ENCODE data around the gene FRZB. TPM values are rescaled to one million over a fixed set of nuclear protein-coding genes. Genes with fewer than 3 reads are reported as not detected.

The FRZB gene
- total RNA-seq, 1 experiment from 2014 or later, result 0.08 TPM

- ChIA-PET CTCF (no interaction called here), POLR2A (interaction anchor here (0.6 kb wide), 1 partner anchor 159 kb away, joined by 4 read pairs; no protein-coding TSS in a partner anchor)
- in situ Hi-C loops (cut with HindIII; ENCODE audit: low pct_unique_long_range_greater_than_20kb, low sequenced_read_pairs) (no loop called here), intact Hi-C loops (cut with micrococcal nuclease; ENCODE audit: unreplicated experiment) (no loop called here)
- Histone ChIP-seq H3K36me3 (ENCODE audit: control insufficient read depth, insufficient read depth, low read length) (0 out of 2 replicates have a peak, but pooled peaks cover 2% of the 10 kb centered on the region), H3K4me3 (ENCODE audit: low read depth in 2 of 2, low read length in 2 of 2) (no peak overlapping the region), H3K27ac (ENCODE audit: low read length) (no peak overlapping the region), H3K4me1 (ENCODE audit: control insufficient read depth, insufficient read depth, low read length) (no peaks in the 10 kb centered on the region), H3K27me3 (ENCODE audit: control insufficient read depth, insufficient read depth, low read length) (no peaks in the 10 kb centered on the region), H3K9me3 (ENCODE audit: control insufficient read depth, insufficient read depth, low read depth, low read length) (no peaks in the 10 kb centered on the region)
- no TSS peak for BruUV-seq (replicated peaks)
- TF ChIP-seq TCF7L2 (IDR thresholded peaks at IDR 0.05; ENCODE audit: low read depth, low read length), result no peak
- no peak for TF ChIP-seq POLR2AphosphoS5 (IDR thresholded peaks at IDR 0.05; ENCODE audit: low read depth, low read length)
- TF ChIP-seq, protein P1, sequence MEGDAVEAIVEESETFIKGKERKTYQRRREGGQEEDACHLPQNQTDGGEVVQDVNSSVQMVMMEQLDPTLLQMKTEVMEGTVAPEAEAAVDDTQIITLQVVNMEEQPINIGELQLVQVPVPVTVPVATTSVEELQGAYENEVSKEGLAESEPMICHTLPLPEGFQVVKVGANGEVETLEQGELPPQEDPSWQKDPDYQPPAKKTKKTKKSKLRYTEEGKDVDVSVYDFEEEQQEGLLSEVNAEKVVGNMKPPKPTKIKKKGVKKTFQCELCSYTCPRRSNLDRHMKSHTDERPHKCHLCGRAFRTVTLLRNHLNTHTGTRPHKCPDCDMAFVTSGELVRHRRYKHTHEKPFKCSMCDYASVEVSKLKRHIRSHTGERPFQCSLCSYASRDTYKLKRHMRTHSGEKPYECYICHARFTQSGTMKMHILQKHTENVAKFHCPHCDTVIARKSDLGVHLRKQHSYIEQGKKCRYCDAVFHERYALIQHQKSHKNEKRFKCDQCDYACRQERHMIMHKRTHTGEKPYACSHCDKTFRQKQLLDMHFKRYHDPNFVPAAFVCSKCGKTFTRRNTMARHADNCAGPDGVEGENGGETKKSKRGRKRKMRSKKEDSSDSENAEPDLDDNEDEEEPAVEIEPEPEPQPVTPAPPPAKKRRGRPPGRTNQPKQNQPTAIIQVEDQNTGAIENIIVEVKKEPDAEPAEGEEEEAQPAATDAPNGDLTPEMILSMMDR (IDR thresholded peaks at IDR 0.05), result no peak
- TF ChIP-seq SIN3A (IDR thresholded peaks at IDR 0.05; ENCODE audit: borderline replicate concordance, insufficient read depth, low read depth, low read length), result no peak
- TF ChIP-seq REST (IDR thresholded peaks at IDR 0.05; ENCODE audit: insufficient read depth in 1 of 2, low read depth in 2 of 2, low read length in 1 of 2), result no peak
- DNase-seq (ENCODE audit: low read depth, low spot score) (no peak), ATAC-seq (no peak)
Measured at GRCh38 chr2:182903566-182903965, 37.1 kb upstream of the FRZB start.

DNA sequence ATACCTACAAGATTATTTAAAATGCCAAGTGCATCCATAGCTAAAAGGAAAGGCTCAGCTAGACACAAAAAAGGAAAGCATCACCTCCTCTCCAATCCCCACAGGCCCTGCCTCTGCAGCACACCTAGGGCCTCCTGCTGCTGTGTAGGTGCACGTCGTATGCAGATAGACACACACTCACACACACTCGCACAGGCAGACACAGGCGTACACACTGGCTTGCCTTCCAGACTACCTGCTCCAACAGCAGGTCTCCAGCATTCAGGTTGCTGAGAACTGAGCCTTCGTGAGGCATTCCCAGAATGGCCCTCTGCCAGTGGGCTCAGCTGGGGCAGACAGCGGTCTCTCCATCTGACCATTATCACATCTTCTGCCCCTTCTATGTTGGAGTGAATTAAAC lies 35.3 kb upstream of the FRZB start:
- no TSS peak for BruUV-seq (replicated peaks)
- TF ChIP-seq REST (IDR thresholded peaks at IDR 0.05; ENCODE audit: insufficient read depth in 1 of 2, low read depth in 2 of 2, low read length in 1 of 2) (no peak), TCF7L2 (IDR thresholded peaks at IDR 0.05; ENCODE audit: low read depth, low read length) (no peak), SIN3A (IDR thresholded peaks at IDR 0.05; ENCODE audit: borderline replicate concordance, insufficient read depth, low read depth, low read length) (no peak), POLR2AphosphoS5 (IDR thresholded peaks at IDR 0.05; ENCODE audit: low read depth, low read length) (no peak)
- TF ChIP-seq, protein P1 (IDR thresholded peaks at IDR 0.05), result no peak
- no peak overlapping the region for H3K4me3 ChIP-seq (ENCODE audit: low read depth in 2 of 2, low read length in 2 of 2)
- in situ Hi-C loops (cut with HindIII; ENCODE audit: low pct_unique_long_range_greater_than_20kb, low sequenced_read_pairs) (no loop called here), intact Hi-C loops (cut with micrococcal nuclease; ENCODE audit: unreplicated experiment) (no loop called here)
- ChIA-PET POLR2A (no interaction called here), CTCF (no interaction called here)
- no peak overlapping the region for H3K27ac ChIP-seq (ENCODE audit: low read length)
- no peaks in the 10 kb centered on the region for H3K27me3 ChIP-seq (ENCODE audit: control insufficient read depth, insufficient read depth, low read length)
- 0 out of 2 replicates have a peak, but pooled peaks cover 2% of the 10 kb centered on the region for H3K36me3 ChIP-seq (ENCODE audit: control insufficient read depth, insufficient read depth, low read length)
- H3K9me3 ChIP-seq (ENCODE audit: control insufficient read depth, insufficient read depth, low read depth, low read length), result no peaks in the 10 kb centered on the region
- no peak for DNase-seq (ENCODE audit: low read depth, low spot score)
- no peak for ATAC-seq
- no peaks in the 10 kb centered on the region for H3K4me1 ChIP-seq (ENCODE audit: control insufficient read depth, insufficient read depth, low read length)

Data from Panc1 (cell line).